Left cardiac atrium (tissue), 4 donors: ENCODE data around the gene TLN1. TPM values are rescaled to one million over a fixed set of nuclear protein-coding genes. Genes with fewer than 3 reads are reported as not detected.

ENCODE experiments used
- ATAC-seq, 2 donors: fragments of 200-7000 bp; cut with Tn5 transposase; one replicate each; pipeline ENCODE4 v1.9.1; 2020; ENCODE audit warnings: mild to moderate bottlenecking in 2 of 2, moderate library complexity in 2 of 2
- DNase-seq: peaks from one replicate; pipeline ENCODE4 v3.0.0-alpha.2; 2020
- intact Hi-C, 2 donors: fragments of 100-400 bp; cut with DNase I; formaldehyde crosslinking; loops; one replicate each; pipeline versions ENCODE4 v1.14.1 to v1.15.1; 2022 to 2023
- total RNA-seq, 2 donors: library from RNA; stranded (reverse); fragmentation: NEBNext Ultra II Directional; extraction: Animal tissue kit (Norgen Biotek cat#: 25700); gene quantifications; one replicate each; pipeline ENCODE4 v1.2.1, GENCODE V29; 2021
- donor health status: DM: no; HTN: yes; CAD: no.
- donor health status: DM: no; HTN: yes; CAD: no; lungs with severe emphysema.
- donor health status: DM: yes; HTN: yes; CAD: no.
- donor health status: Dilated cardiomyopathy.

TLN1 gene
- total RNA-seq, 2 donors from 2014 or later = 301 to 324 TPM

GRCh38 chr9:35680331-35681105 is 51.5 kb downstream of the TLN1 start:
- ATAC-seq = peak in 1 of 2 donors; percentile 6
- intact Hi-C loops = no loop called here
- no peak for DNase-seq

- DNase-seq (no peak), ATAC-seq (no peak)
- intact Hi-C loops = no loop called here
Measured at GRCh38 chr9:35679766-35680330, 52.1 kb downstream of the TLN1 start.

- no peak for DNase-seq
- intact Hi-C loops = no loop called here
- ATAC-seq = no peak
Measured at GRCh38 chr9:35679091-35679490, 52.9 kb downstream of the TLN1 start.

DNA sequence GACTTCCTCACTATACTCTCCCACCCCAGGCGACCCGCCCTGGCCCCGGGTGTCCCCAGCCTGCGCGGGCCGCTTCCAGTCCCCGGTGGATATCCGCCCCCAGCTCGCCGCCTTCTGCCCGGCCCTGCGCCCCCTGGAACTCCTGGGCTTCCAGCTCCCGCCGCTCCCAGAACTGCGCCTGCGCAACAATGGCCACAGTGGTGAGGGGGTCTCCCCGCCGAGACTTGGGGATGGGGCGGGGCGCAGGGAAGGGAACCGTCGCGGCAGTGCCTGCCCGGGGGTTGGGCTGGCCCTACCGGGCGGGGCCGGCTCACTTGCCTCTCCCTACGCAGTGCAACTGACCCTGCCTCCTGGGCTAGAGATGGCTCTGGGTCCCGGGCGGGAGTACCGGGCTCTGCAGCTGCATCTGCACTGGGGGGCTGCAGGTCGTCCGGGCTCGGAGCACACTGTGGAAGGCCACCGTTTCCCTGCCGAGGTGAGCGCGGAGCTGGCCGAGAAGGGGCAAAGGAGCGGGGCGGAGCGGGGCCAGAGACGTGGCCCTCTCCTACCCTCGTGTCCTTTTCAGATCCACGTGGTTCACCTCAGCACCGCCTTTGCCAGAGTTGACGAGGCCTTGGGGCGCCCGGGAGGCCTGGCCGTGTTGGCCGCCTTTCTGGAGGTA is 56.1 kb downstream of the TLN1 start:
- DNase-seq (peak; percentile 58), ATAC-seq (peak; percentile 52 to 77)
- intact Hi-C loops = no loop called here

DNA sequence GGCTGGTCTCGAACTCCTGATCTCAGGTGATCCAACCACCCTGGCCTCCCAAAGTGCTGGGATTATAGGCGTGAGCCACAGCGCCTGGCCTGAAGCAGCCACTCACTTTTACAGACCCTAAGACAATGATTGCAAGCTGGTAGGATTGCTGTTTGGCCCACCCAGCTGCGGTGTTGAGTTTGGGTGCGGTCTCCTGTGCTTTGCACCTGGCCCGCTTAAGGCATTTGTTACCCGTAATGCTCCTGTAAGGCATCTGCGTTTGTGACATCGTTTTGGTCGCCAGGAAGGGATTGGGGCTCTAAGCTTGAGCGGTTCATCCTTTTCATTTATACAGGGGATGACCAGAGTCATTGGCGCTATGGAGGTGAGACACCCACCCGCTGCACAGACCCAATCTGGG is 56.8 kb downstream of the TLN1 start:
- DNase-seq = no peak
- intact Hi-C loops = no loop called here

DNA sequence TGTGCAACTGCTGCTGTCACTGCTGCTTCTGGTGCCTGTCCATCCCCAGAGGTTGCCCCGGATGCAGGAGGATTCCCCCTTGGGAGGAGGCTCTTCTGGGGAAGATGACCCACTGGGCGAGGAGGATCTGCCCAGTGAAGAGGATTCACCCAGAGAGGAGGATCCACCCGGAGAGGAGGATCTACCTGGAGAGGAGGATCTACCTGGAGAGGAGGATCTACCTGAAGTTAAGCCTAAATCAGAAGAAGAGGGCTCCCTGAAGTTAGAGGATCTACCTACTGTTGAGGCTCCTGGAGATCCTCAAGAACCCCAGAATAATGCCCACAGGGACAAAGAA is 58.0 kb downstream of the TLN1 start:
- intact Hi-C loops = no loop called here
- DNase-seq = no peak
- no peak for ATAC-seq

More for the DNA sequence above, 56.8 kb downstream of the TLN1 start:
- ATAC-seq = no peak

DNA sequence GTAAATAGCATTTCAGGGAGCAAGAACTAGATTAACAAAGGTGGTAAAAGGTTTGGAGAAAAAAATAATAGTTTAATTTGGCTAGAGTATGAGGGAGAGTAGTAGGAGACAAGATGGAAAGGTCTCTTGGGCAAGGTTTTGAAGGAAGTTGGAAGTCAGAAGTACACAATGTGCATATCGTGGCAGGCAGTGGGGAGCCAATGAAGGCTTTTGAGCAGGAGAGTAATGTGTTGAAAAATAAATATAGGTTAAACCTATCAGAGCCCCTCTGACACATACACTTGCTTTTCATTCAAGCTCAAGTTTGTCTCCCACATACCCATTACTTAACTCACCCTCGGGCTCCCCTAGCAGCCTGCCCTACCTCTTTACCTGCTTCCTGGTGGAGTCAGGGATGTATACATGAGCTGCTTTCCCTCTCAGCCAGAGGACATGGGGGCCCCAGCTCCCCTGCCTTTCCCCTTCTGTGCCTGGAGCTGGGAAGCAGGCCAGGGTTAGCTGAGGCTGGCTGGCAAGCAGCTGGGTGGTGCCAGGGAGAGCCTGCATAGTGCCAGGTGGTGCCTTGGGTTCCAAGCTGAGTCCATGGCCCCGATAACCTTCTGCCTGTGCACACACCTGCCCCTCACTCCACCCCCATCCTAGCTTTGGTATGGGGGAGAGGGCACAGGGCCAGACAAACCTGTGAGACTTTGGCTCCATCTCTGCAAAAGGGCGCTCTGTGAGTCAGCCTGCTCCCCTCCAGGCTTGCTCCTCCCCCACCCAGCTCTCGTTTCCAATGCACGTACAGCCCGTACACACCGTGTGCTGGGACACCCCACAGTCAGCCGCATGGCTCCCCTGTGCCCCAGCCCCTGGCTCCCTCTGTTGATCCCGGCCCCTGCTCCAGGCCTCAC is 58.6 kb downstream of the TLN1 start, which contains the start of gene CA9:
CA9 (plus strand) TSS at position 797 of the 893 bp plus-strand sequence; CDS start at position 829, 32 bp downstream.
- intact Hi-C loops = no loop called here
- ATAC-seq (peak; percentile 60 to 78), DNase-seq (no peak)

DNA sequence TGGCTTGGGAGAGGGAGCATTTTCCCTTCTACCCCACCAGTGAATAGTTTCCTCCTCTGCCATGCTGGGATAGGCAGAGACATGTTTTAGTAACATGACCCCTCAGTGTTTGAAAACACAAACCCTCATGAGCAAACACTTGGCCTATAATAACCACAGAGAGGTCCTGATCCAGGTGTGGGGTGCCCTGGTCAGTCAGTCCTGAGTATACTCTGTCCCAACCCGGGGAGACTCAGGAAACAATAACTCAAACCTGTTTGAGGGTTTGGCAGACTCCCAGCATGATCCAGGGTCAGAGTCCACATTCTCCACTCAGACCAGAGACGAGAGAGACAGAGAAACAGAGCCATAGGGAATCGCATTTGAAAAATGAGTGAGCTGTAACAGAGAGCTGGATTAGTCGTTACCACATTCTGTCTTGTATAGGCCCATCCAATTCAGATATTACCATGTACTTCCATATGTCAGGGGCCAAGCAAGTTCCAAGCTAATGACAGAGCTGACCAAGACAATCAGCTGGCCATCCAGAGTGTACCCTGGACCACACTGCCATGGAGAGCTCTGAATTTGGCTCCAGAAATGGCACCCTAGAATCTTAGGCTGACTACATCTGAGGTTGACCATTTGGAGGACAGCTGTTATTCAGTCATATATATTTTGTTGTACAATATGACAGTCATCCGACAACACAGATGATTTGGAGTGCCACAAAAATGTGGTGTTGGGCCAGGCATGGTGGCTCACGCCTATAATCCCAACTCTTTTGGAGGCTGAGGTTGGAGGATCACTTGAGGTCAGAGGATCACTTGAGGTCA is 62.5 kb downstream of the TLN1 start:
- DNase-seq (no peak), ATAC-seq (no peak)
- intact Hi-C loops = no loop called here

GRCh38 chr9:35667939-35668338 is 64.1 kb downstream of the TLN1 start:
- intact Hi-C loops = no loop called here
- ATAC-seq (no peak), DNase-seq (no peak)

- ATAC-seq = no peak
- DNase-seq = no peak
- intact Hi-C loops = no loop called here
Measured at GRCh38 chr9:35666549-35666948, 65.4 kb downstream of the TLN1 start.

DNA sequence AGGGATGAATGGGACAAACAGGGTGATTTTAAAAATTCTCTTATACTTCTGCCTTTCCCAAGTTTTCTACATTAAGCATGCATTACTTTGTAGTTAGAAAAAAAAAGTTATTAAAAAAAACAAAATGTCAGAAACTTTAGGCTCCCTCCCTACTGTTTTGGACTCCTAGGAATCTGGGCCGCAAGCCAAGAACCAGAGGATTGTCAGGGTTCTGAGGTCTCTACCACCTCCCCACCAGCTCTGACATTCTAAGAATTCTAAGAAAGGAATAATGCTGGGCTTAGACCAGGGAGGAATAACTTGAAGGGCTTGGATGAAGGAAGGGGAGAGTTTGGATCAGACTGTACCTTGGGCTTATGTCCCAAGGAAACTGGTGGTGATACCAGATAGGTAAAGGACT is 66.0 kb downstream of the TLN1 start:
- ATAC-seq = no peak
- no peak for DNase-seq
- intact Hi-C loops = no loop called here

DNA sequence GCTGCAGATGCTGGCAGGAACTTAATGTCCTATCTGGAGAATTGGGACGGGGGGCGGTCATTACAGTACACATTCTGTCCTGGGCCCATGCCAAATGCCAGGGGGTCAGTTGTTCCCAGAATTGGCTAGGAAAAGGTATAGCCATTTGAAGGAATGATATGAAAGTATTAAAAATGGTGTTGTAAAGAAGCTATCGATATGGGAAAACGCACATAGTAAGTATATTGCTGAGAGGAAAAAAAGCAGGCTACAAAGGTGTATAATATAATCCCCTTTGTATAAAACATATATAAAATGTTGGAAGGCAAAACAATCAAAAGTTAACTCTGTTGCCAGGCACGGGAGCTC is 66.5 kb downstream of the TLN1 start:
- ATAC-seq = no peak
- no peak for DNase-seq
- intact Hi-C loops = no loop called here

GRCh38 chr9:35664531-35665470 is 67.2 kb downstream of the TLN1 start, which contains the start of gene ARHGEF39:
TSS of gene ARHGEF39 (minus strand) at chr9:35665195. CDS start at chr9:35665169, 26 bp downstream.
- DNase-seq = peak; percentile 84
- peak; percentile 91 to 93 for ATAC-seq
- intact Hi-C loops = no loop called here

- DNase-seq (no peak), ATAC-seq (no peak)
- intact Hi-C loops = no loop called here
Measured at GRCh38 chr9:35662437-35662836, 69.6 kb downstream of the TLN1 start.

GRCh38 chr9:35661756-35662350 is 70.1 kb downstream of the TLN1 start:
- ATAC-seq = no peak
- no peak for DNase-seq
- intact Hi-C loops = loop anchor here in 1 of 2 donors (2.0 kb wide), 2 partner anchors 27 to 67 kb away; partner anchors contain the start of gene TPM2

DNA sequence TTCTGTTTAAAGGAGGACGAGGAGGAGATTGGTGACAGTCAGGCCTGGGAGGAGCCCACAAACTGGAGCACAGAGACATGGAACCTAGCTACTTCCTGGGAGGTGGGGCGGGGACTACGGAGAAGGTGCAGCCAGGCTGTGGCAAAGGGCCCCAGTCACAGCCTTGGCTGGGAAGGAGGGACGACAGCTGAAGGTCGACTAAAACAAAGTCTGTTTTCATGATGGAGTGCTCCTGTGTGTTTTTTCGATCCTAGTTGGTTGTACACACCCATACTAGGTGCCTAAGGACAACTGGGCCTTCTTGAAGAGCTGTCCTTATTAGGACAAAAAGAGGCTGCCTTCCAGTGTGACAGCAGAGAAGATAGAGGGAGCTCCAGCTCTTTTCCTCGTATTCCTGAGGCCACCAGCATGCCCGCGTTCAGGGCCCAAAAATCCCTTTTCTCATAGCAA is 71.0 kb downstream of the TLN1 start:
- intact Hi-C loops = loop anchor here in 1 of 2 donors (2.0 kb wide), 2 partner anchors 28 to 68 kb away; partner anchors contain the start of gene TPM2
- no peak for DNase-seq
- ATAC-seq = no peak

DNA sequence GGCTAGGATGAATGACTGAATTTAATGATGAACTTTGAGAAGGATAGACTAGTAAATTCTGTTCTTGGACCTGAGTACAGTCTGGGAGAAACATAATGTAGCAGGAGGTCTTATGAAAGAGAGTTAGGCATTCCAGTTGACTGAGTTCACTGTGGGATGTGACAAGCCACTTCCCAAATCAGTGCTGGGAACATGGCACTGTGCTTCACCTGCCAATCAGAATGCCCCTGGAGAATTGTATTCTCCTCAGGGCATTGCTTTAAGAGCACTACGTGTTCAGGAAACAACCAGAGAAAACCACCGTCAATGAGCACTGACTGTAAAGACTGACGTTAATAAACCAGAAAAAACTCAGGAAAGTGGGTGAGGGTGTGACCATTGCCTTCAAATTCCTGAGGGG is 72.7 kb downstream of the TLN1 start:
- no peak for DNase-seq
- ATAC-seq = peak; percentile 0 to 5
- intact Hi-C loops = no loop called here
